Neutrophil (primary cell): ENCODE measurements around the gene TLE7.

ENCODE experiments used
- H3K27ac ChIP-seq: fragments of 200-600 bp; sonication (generic); 2 replicates; pipeline ENCODE4 v1.5.1; 2016; ENCODE audit warnings: mild to moderate bottlenecking, moderate library complexity
- H3K27me3 ChIP-seq: fragments of 200-600 bp; sonication (generic); 2 replicates; pipeline ENCODE4 v1.6.0; 2016; ENCODE audit warnings: mild to moderate bottlenecking
- H3K36me3 ChIP-seq: fragments of 200-600 bp; sonication (generic); 2 replicates; pipeline ENCODE4 v1.5.1; 2017
- H3K4me1 ChIP-seq, 2 experiments: fragments of 200-600 bp in 1 of 2; sonication (generic) in 1 of 2; 1 replicate in 1 of 2; 2 replicates in 1 of 2; pipeline versions ENCODE4 v1.5.1 to v1.6.1; 2013 to 2016; ENCODE audit warnings: low read depth in 1 of 2, low read length in 1 of 2, mild to moderate bottlenecking in 1 of 2, moderate library complexity in 1 of 2; ENCODE audit not compliant: control insufficient read depth in 1 of 2, insufficient read depth in 1 of 2
- H3K4me3 ChIP-seq, 2 experiments: fragments of 200-600 bp in 1 of 2; sonication (generic) in 1 of 2; 1 replicate in 1 of 2; 2 replicates in 1 of 2; pipeline ENCODE4 v1.5.1; 2013 to 2016; ENCODE audit warnings: low read depth in 1 of 2, low read length in 1 of 2, mild to moderate bottlenecking in 1 of 2, moderate library complexity in 1 of 2
- H3K9me3 ChIP-seq: fragments of 200-600 bp; sonication (generic); 2 replicates; pipeline ENCODE4 v1.5.1; 2016
- CTCF ChIP-seq: fragments of 200-600 bp; sonication (generic); IDR thresholded peaks from 2 replicates; pipeline ENCODE4 v1.5.1; 2016; ENCODE audit warnings: antibody characterized with exemption

TLE7 gene

GRCh38 chr16:71453036-71453435, 11.2 kb upstream of the TLE7 start:
- H3K4me1 ChIP-seq: no peaks in the 10 kb centered on the region
- no peaks in the 10 kb centered on the region for H3K36me3 ChIP-seq
- peaks cover 20% of the 10 kb centered on the region for H3K9me3 ChIP-seq

DNA sequence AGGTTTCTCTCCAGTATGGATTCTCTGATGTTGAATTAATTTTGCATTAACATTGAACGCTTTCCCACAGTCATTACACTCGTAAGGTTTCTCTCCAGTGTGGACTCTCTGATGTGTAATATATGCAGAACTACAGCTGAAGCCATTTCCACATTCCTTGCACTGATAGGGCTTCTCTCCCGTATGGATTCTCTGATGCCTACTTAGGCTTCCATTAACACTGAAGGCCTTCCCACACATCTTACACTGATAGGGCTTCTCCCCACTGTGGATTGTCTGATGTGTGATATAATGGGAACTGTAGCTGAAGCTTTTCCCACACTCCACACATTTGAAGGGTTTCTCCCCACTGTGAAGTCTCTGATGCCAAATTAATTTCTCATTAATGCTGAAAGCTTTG, 7.2 kb upstream of the TLE7 start:
- Histone ChIP-seq H3K9me3 (peaks cover 33% of the 10 kb centered on the region), H3K36me3 (no peaks in the 10 kb centered on the region), H3K27me3 (no peaks in the 10 kb centered on the region), H3K27ac (no peak overlapping the region), H3K4me1 (no peaks in the 10 kb centered on the region), H3K4me3 (no peak overlapping the region)
- TF ChIP-seq CTCF: no peak

More at GRCh38 chr16:71453036-71453435, 11.2 kb upstream of the TLE7 start:
- Histone ChIP-seq H3K4me3 (no peak overlapping the region), H3K27ac (no peak overlapping the region), H3K27me3 (no peaks in the 10 kb centered on the region)
- TF ChIP-seq CTCF: no peak

- Histone ChIP-seq H3K9me3 (peaks cover 33% of the 10 kb centered on the region), H3K4me3 (no peak overlapping the region), H3K27ac (no peak overlapping the region), H3K27me3 (no peaks in the 10 kb centered on the region), H3K4me1 (no peaks in the 10 kb centered on the region), H3K36me3 (no peaks in the 10 kb centered on the region)
- TF ChIP-seq CTCF: no peak
Measured at GRCh38 chr16:71448274-71448866, 6.5 kb upstream of the TLE7 start.

- Histone ChIP-seq H3K4me1 (no peaks in the 10 kb centered on the region), H3K4me3 (no peak overlapping the region), H3K9me3 (peaks cover 20% of the 10 kb centered on the region), H3K36me3 (no peaks in the 10 kb centered on the region), H3K27me3 (peaks cover 12% of the 10 kb centered on the region), H3K27ac (no peak overlapping the region)
- TF ChIP-seq CTCF: no peak
Measured at GRCh38 chr16:71443714-71444113, 1.9 kb upstream of the TLE7 start.

DNA sequence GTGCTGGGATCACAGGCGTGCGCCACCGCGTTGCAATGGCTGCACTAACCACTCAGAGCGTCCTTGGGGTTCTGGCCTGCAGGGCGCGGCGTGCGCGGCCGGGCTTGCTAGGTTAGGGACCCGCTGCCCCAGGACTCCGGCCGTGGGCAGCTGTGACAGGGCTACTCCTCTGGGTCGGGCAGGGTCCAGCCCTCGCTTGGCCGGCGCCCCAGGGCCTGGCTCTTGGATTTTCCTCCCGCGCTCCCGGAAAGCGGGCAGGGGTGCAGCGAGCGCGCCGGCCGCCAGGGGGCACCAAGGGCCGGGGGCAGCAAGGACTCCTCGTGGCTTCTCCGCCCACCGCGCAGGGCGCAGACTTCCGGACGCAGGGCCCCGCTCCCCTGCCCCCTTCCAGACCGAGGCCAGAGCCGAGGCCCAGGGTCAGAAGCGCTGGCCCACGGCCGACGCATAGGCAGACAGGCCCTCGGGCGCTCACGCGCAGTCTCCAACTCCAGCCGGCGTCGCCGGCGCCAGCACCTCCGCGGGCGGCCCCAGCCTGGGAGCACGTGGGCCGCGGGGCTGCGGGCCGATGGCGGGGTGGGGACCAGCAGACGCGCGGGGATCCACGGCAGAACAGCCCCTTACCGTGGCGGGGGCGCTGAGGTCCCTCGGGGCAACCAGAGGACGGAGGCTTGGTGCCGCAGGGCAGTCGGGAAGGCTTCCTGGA, 355 bp downstream of the TLE7 start:
- peaks cover 12% of the 10 kb centered on the region for H3K27me3 ChIP-seq
- no peaks in the 10 kb centered on the region for H3K36me3 ChIP-seq
- TF ChIP-seq CTCF: peak; percentile 35
- no peak overlapping the region for H3K4me3 ChIP-seq
- no peak overlapping the region for H3K27ac ChIP-seq
- H3K4me1 ChIP-seq: no peaks in the 10 kb centered on the region
- H3K9me3 ChIP-seq: peaks cover 2% of the 10 kb centered on the region
